Dedifferentiated amniotic fluid mesenchymal stem cell (primary cell): ENCODE measurements around the gene UBALD2.
"Not testable (repeated sequence)": the region's sequence is repeated elsewhere in the genome, so short reads cannot be mapped to it uniquely, and the experiment has no call there.

ENCODE experiments used
- DNase-seq: peaks from one replicate; pipeline ENCODE4 v3.0.0-alpha.2; 2016; ENCODE audit errors: extremely low spot score

The UBALD2 gene

DNA sequence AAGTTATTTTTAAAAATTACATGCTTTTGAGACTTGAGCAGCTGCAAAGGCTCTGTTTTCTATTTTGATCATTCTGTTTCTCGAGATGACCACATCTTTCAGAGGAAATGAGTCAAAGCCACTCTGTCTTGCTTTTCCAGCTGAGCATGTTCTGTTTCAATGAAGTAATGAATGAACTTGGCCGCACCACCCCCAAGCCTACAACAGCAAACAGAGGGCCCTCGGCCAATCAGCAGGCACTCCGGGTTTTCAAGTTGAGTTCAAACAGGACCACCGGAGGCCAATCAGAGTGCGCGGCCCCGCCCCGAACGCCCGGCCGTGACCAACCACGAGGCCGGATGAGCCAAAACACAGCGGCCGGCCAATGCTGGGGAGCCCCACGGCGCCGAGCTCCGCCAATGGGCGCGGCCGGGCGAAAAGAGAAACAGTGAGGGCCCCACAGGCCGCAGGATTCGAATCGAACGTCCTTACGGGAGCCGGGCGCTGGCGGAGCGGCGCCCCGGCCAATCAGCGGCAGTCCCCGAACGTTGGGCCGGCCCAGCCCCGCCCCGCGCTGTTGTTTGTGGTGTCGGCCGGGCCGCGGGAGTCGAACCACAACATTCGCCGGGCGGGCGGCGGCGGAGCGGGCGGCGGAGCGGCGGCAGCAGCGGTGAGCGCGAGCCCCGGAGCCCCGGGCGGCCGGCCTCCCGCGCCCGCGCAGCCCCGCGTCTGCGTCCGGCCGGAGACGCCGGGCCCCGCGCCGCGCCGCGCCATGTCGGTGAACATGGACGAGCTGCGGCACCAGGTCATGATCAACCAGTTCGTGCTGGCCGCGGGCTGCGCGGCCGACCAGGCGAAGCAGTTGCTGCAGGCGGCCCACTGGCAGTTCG is at the start of gene UBALD2:
TSS of gene UBALD2 (plus strand) at position 594 of the 869 bp plus-strand sequence. CDS start at position 752, 158 bp downstream.
- peak; percentile 100 for DNase-seq

DNA sequence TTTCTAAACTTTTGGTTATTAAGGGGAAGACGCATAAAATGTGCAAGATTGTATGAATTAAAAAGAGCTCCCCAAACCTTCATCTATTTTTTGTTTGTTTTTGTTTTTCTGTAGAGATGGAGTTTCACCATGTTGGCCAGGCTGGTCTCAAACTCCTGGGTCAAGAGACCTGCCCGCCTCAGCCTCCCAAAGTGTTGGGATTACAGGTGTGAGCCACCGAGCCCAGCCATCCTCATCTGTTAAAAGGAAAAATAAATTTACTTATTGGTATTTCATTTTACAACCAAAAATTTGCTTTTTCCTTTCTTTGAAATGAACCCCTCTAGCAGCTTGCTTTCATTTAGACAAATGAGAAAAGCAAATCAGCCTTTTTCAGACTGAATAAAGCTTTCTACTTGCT is 48.1 kb upstream of the UBALD2 start:
- no peak for DNase-seq

DNA sequence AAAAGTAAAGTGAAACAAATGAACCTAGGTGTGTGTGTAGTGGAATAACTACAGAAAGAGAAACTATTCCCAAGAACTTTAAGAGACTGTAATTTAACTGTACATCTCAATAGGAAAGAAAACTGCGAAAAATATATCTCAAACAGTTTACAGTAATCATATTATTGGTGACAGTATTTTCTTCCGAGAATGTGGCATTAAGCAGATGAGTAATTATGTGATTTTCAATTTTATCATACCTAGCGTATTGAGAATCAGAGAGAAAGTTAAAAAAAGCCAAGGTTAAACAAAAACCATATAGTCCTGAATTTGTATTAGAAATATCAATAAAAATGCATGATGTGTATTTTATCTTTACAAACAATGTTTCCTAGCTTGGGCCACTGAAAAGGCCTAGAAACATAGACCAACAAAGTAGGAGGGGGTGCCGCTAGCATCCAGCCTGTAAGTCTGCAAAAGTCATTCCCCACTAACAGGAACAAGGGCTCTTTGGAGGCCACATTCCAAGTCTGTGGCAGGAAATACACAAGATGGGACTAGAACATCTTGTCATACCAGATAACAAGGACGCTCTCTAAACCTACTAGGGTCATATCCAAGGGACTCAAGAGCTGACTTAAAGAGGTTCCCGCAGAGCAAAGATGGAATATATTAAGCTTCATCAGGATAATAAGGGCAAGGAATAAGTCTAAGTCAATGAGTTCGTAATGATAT is 45.3 kb upstream of the UBALD2 start:
- no peak for DNase-seq

DNA sequence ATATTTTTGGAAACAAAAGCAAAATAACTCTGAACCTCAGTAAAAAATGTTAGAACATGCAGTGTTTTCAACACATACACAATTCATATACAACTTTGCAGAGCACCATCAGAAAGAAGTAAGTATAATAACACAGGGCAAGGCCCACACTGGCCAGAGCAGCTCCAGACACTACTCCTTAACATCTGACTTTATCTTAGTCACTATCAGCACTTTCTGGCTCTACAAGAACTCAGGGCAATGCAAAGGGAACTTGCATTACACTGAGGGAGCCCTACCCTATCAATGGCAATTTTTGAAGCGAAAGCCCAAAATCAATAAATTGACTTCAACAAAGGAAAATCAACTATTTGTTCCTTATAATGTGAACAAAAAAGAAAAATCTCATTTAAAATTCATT is 41.3 kb upstream of the UBALD2 start:
- no peak for DNase-seq

DNA sequence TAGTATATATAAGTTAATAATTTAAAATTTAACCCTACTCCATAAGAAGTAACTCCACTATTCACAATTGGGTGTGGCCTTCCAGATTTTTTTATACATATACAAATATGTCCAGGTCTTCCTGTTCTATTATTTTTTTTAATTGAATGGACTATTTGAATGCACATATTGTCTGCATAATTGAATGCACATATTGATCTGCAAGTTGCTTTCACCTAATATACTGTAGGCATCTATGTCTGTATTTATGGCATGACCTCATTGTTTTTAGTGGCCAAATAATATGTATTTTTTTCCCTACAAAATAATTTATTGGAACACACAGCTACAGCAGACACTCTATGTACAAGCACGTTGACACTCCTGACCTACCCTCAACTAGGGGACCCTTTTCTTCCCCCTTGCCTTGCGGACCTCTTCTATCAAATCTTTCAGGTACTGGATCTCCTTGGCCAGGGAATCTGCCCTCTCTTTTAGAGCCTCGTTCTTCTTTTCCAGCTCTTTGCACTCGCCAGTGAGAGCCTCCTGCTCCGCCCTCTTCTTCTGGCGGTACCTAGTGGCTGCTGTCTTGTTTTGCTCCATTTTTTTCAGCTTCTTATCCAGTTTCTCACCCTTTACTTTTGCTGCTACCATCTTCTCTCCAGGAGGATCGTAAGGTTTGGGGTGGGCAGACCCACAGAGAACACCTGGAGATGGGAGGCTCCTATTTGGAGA is 39.6 kb upstream of the UBALD2 start:
- not testable (repeated sequence) for DNase-seq

DNA sequence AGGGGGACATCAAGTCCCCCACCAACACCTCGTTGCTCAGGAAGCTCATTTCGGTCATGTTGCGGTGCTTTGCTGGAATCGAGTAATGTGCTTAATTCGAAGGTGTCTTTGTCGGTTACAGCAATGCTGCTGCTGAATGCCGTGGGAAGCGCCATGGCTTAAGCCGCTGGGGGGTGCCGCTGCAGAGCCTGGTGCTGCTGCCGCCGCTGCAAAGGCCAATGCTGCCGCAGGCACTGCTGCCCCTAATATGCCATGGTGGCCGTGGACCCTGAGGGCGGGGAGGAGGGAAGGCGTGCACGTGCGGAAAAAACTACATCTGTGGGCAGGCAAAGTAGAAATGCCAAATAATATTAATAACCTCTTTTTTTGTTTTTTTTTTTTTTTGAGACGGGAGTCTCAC is 38.4 kb upstream of the UBALD2 start:
- not testable (repeated sequence) for DNase-seq

DNA sequence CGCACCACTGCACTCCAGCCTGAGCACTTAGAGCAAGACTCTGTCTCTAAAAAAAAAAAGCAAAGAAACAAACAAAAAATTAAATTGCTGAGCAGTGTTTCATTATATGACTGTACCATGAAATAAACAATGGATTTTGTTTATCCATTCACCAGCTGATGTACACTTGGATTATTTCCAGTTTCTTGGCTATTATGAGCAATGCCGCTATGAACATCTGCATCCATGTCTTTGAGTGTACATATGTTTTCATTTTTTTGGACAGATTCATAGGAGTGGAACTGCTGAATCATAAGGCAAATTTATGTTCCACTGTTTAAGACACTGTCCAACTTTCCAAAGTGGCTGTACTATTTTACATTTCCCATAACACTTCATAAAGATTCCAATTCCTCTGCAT is 32.8 kb upstream of the UBALD2 start:
- DNase-seq = peak; percentile 82

DNA sequence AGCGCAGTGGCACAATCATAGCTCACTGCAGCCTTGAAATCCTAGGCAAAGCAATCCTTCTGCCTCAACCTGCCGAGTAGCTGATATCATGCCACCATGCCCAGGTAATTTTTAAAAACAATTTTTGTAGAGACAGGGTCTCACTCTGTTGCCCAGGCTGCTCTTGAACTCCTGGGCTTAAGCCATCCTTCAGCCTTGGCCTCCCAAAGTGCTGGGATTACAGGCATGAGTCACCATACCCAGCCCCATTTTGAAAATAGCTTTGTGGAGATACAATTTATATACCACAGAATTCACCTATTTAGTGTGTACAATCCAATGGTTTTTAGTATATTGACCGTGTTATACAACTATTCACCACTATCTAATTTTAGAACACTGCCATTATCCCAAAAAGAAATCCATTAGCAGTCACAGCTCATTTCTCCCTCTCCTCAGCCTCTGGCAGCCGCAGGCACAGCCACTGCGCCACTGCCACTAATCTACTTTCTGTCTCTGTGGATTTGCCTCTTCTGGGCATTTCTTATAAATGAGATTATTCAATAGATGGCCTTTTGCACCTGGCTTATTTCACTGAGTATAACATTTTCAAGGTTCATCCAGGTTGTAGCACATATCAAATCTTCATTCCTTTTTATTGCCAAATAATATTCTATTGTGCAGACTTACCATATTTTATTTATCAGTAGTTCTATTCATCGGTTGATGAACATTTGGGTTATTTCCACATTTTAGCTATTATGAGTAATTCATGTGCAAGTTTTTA is 31.4 kb upstream of the UBALD2 start:
- DNase-seq = no peak

DNA sequence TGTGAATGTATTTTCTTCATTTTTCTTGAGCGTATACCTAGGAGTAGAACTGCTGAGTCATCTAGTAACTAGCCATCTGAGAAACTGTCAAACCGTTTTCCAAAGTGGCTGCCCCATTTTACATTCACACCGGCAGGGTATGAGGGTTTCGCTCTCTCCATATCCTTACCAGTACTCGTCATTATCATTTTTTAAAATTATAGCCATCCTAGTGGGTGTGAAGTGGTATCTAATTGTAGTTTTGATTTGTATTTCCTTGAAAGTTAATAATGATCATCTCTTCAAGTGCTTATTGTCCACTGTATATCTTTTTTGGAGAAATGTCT is 30.8 kb upstream of the UBALD2 start:
- DNase-seq = no peak

DNA sequence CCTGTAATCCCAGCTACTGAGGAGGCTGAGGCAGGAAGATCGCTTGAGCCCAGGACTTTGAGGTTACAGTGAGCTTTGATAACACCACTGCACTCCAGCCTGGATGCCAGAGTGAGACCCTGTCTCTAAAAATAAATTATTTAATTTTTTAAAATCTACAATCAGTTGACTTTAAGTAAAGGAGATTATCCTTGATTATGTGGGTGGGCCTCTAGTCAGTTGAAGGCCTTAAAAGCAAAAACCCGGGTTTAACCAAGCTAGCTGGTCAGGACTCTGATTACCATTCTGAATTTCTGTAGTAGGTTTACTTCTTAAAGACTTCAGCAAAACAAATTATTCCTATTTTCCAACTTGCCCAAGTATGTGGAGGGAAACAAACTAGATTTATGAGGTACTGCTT is 29.3 kb upstream of the UBALD2 start:
- DNase-seq = no peak

DNA sequence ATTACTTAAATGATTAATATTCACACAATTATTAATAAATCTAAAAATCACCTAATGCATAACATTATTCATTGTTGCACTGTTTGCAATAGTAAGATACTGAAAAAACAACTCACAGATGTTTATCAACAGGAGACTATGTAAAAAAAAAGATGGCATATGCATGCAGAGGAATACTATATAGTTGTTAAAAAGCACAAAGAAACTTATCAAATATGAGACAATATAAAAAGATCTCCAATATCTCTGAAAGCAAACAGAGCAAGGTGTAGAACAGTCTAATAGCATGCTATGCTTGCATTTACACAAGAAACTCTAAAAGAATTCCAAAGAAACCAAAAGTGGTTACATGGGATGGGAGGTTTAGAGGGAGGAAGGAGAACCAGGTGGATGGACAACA is 28.5 kb upstream of the UBALD2 start:
- DNase-seq = no peak

DNA sequence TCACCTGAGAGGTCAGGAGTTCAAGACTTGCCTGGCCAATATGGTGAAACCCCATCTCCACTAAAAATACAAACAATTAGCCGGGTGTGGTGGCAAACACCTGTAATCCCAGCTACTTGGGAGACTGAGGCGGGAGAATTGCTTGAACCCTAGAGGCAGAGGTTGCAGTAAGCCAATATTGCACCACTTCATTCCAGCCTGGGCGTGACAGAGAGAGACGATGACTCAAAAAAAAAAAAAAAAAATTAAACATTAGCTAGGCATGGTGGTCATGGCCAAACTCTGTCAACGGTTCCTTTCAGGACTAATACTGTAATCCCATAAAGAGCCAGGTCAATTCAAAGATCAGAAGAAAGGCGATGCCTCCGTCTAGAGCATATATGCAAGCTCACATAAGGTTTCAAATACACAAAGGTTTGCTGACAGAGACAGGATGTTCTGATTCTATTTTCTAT is 27.3 kb upstream of the UBALD2 start:
- no peak for DNase-seq

DNA sequence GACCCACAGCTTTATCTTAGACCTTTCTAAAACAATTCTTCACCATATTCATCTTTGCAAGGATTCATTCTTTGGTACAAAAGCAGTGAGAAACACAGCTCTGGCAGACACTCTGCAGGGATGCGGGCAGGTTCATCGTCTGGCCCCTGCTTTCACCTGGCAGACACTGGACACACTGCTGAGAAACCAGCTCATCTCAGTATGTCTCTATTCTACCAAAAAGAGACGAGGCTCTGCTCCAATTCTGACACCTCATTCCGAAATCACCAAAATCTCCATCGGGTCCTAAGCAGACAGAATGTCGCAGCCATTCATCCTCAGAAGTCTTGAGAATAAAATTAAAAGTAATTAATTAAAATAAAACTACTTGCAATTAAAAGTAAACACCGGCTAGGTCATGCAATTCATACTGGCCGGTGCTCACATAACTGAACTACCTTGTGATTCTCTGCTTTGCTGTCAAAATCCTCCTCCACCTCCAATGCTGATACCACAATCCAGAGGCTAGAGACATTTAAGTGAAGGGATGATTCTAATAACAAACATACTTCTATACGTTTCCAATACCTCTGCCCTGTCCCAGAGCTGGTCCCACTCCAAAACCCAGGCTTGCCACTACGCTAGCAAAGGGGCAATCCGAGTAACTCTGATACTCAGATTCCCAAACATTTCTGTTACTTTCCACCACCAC is 26.2 kb upstream of the UBALD2 start:
- no peak for DNase-seq

DNA sequence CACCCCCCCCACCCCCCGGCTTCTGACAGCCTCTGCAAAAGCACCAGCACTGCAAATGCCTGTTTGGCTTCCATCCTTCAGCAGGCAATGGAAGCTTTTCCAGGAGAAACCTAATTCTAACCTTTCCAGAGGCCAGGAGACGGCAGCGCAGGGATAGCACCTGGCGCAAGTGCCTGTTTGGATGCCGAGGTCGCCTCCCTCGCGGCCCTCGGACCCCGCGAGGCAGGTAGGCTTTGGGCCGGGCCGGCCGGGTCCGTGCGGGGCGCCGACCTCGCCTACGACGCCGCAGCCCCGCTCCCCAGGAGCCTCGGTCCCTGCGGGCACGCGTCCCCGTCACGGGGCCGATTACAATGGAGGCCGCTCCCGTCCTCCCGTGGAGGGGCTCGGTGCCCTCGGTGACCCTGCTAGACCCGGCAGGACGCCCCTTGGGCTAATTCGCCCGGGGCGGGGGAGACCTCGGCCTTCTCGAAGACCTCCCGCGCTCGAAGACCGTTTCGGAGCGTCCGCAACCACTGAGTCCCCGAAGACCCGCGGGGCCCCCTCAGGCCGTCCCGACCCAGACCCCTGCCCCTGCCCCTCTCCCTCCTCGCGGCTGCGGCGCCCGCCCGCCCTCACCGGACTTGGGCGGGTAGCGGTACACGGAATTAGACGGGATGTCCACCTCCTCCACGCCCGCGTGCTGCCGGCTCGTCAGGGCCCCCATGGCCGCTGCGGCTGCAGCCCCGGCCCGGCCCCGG is 25.4 kb upstream of the UBALD2 start:
- DNase-seq = no peak

DNA sequence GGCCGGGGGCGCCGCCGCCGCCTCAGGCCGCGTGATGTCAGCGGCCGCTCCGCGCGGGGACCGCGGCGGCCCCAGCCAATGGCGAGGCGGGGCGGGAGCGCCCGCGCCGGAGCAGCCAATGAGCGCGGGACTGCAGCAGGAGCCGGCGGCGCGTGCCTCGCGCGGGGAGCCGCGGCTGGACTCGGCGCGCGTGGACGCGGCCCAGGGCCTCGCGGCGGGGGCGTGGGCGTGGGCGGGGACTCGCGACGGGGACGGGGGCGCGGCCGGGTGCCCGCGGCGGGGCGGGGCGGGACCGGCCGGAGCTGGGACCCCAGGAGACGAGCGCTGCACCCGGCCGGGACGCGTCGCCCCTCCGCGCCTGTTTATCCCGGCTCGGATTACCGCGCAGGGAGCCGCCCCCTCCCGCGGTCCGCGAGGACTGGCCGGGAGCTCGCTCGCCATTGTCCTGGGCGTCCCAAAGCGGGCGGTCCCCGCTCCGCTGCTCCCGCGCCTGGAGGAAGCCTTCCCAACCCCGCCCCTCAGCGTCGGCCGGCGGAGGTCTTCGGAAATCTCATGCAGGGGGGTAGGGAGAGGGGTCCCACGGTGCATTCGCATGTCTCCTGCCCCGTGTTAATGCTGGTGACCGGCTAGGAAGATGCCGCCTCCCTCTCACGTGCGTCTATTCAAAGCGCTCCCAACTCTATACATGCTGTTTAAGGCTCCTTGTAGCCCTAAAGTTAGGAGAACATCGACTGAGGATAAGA is 24.5 kb upstream of the UBALD2 start, which contains the start of gene RNF157:
TSS of gene RNF157 (minus strand) at position 33 of the 743 bp plus-strand sequence. CDS start 253 bp downstream, outside the sequence.
- no peak for DNase-seq

DNA sequence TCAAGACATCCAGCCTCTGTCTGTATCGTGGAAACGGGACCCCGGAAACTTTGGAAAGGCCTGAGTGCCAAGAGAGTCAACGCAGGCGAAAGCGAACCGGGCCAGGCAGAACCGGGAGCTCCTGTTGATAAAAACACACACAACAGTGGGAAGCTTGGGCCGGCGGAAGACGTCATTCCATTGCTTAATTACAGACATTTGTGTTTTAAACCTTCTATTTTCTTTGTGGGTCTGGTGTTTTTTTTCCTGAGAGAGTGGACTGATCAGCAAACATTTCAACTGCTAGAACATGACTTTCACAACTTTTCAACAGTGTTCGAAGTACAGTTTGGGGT is 24.0 kb upstream of the UBALD2 start:
- no peak for DNase-seq

DNA sequence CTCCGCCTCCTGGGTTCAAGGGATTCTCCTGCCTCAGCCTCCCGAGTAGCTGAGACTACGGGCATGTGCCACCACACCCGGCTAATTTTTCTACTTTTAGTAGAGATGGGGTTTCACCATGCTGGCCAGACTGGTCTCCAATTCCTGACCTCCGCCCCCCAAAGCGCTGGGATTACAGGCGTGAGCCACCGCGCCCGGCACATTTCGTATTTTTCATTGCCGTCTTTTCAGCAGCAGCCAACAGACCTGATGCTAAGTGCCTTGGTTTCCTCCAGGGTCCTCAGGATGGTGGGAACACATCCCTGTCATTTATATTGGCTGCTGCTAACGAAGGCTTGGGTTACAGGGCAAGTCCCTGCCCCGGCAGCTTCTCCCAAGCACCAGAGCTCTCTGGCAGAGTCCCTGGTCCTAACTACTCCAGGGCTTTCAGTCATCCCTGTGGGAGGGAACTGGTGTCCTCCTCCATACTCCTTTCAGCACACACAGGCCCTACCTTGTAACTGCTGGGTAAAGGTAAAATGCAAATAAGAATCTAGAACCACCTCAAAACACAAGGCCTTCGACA is 23.4 kb upstream of the UBALD2 start:
- no peak for DNase-seq

DNA sequence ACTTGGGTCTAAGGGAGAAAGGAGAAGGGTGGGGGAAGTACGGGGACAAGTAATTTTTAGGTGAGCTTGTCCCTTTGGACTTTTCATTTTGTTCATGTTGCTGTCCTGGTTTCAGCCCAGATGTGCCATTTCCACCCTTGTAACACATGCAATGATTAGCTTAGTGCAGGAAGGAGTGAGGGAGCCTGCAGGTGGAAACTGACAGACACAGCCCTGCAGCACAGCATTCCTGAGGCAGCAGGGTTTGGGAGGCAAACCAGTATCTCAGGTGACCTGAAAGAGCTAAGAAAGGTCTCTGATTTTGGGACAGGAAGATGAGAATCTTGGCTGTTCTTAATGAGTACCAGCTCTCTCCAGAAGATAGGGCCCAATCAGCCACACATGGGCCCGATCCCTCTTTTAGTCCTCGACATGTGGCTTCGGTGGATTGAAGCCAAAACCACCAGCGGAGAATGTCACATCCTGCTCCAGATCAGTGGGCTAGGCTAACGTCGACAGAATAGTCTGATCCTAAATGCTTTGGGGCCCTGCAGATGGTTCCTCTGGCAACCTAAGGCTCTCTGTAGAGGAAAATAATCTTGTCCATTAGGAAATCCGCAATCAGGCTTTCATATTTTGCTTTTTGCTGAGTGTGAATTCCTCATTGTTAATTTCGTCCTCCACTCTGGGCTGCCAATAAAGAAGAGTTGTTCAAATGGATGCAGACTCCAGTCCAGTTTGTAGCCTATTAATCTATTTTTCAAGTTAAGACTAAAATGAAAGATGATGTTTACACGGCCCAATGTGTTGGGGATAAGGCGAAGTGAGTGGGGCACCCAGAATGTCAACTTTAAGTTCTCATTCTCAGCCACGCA is 21.1 kb upstream of the UBALD2 start:
- DNase-seq = no peak
